AG10803 (cell line): Measurements from ENCODE around the gene CDKN2D.

Experiments used
- DNase-seq: peaks from one replicate; pipeline ENCODE4 v3.0.0; 2010; ENCODE audit warnings: low read depth
- H3K4me3 ChIP-seq: 2 replicates; pipeline ENCODE4 v1.5.1; 2011; ENCODE audit warnings: mild to moderate bottlenecking, low read length, control low read depth
- TF ChIP-seq, protein P1 (sequence below): conservative IDR thresholded peaks from 2 replicates; pipeline ENCODE4 v1.5.1; 2011; ENCODE audit warnings: mild to moderate bottlenecking, low read length, control low read depth, inconsistent platforms

CDKN2D gene

DNA sequence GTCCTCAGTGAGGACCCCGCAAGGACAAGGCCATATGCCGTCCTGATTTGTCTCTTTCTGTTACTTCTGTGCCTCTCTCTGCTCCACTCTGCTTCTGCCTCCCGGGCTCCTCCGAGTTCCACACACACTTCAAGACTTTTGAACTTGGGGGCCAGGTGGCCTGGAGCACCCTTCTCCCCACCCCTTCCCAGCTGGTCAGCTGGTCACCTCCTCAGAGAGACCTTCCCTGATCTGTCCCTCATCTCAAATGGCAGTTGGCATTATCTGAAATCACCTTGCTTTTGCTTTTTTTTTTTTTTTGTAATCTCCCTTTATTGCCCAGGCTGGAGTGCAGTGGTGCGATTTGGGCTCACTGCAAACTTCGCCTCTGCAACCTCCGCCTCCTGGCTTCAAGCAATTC, 49.4 kb downstream of the CDKN2D start:
- H3K4me3 ChIP-seq, result no peak overlapping the region
- DNase-seq, result no peak
- TF ChIP-seq, protein P1, sequence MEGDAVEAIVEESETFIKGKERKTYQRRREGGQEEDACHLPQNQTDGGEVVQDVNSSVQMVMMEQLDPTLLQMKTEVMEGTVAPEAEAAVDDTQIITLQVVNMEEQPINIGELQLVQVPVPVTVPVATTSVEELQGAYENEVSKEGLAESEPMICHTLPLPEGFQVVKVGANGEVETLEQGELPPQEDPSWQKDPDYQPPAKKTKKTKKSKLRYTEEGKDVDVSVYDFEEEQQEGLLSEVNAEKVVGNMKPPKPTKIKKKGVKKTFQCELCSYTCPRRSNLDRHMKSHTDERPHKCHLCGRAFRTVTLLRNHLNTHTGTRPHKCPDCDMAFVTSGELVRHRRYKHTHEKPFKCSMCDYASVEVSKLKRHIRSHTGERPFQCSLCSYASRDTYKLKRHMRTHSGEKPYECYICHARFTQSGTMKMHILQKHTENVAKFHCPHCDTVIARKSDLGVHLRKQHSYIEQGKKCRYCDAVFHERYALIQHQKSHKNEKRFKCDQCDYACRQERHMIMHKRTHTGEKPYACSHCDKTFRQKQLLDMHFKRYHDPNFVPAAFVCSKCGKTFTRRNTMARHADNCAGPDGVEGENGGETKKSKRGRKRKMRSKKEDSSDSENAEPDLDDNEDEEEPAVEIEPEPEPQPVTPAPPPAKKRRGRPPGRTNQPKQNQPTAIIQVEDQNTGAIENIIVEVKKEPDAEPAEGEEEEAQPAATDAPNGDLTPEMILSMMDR, result no peak

DNA sequence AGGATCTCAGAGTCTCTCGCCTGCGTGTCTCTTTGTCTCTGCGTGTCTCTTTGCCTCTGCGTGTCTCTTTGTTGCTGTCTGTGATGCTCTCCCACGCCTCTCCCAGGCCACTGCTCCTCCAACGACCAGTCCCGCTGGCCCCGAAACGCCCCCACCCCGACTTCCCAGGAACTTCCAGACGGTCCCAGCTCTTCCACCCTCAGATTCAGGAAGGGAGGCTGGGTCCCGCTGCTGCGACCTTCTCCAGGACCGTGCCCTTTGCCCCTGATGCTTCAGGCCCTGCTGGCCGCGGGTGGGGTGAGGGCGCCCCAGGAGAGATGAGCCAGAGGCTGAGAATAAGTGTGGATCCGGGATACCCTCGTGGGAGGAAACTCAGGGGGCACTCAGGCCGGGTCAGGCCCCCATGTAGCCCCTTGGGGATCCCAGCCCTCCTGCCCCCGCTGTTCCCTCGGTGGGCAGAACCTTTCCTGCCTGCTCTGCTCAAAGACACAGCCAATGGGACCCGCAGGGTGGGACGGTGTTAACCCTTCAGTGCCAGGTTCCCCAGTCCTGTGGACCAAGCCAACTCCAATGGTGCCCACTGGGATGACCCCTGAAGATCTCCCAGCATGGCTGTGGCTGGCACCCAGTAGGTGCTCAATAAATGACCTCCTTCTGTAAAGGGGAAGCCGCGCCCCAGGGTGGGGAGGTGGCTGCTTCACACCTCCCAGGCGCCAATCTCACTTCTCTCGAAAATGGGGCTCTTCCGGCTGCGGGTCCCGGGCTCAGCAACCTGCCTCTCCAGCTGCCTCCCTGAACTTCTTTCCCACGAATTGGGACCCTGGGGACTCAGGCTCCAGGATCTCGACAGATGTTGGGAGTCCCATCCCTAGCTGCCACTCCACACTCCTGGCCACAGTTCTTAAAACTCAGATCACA, 50.1 kb downstream of the CDKN2D start:
- H3K4me3 ChIP-seq, result no peak overlapping the region
- no peak for DNase-seq
- TF ChIP-seq, protein P1, result no peak

DNA sequence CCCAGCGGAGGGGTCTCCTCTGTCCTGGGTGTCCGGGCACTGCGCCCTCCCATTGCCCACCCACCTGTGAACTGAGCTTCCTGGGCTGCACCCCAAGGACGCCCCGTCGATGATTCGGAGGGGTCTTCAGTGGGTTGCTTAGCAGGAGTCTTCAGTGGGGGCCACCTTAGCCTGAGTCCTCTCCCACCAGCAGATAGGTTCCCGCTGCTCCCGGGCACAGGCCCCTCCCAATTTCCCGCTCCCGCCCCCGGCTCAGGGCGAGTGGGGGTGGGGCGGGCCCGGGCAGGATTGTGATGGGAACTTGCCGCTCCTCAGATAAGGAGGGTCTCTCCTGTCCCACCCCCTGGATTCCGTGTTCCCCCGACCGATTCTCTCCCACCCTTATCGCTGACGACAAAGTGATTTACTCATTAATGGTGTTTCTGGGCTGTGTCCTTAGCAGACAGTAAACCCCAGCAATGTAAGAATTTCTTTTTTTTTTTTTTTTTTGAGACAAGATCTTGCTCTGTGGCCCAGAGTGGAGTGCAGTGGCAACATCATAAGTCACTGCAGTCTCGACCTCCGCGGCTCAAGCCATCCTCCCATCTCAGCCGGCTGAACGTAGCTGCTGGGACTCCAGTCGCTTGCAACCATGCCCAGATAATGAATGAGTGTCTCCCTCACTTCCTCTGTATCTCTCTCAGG, 50.9 kb downstream of the CDKN2D start:
- TF ChIP-seq, protein P1, result no peak

DNA sequence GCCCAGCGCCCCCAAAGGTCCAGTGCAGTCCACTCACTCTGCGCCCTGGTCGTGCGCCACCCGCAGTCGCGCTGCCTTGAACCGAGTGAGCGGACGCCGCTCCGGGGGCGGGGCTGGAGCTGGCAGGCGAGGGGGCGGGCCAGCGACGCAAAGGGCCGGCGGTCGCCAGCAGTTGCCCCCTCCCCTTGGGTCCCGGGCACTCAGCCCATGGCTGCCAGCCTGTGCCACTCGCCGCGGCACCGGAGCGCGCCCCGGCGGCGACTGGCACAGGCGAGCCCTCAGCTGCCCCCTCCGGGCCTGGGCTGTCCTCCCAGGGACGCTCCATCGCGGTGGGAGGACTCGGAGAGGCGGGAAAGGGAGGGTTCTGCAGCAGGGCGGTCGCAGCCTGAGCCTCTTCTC, 51.4 kb downstream of the CDKN2D start, which contains the start of gene S1PR5:
S1PR5 (minus strand) TSS at position 87 of the 399 bp plus-strand sequence. CDS start 2,436 bp downstream, outside the sequence.
- TF ChIP-seq, protein P1, result no peak
- DNase-seq, result no peak
- peak within 1 kb of the TSS; percentile 44 for H3K4me3 ChIP-seq

More for the DNA sequence above, 50.9 kb downstream of the CDKN2D start:
- peak; percentile 25 for DNase-seq
- H3K4me3 ChIP-seq, result peak overlapping the region; percentile 44

DNA sequence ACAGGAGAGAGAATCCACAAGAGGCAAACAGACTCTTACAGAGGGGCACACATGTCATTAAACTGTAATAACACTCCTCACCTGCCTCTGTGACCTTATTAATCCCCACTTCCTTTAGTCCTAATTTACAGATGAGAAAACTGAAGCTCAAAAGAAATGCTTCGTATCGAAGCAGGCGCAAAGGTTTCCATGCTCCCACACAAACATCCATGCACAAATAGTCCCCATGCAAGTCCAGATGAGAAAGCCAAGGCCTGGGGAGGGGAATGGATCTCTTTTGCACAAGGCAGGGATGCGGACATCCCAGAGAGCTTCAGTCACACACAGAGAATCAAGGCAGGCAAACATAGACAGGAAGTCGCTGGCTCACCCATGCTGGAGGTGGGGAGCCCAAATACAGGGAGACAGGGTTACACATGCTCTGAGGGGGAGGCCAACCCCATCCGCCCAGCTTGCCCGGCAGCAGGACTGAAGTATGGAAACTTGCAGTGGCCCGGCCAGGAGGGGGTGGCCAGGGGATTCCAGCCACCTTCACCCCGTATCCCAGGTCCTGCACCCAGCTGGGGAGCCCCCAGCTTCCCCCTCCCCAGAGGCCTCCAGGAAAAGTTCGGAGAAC, 52.0 kb downstream of the CDKN2D start:
- peak; percentile 21 for DNase-seq
- TF ChIP-seq, protein P1, result no peak
- peak overlapping the region; percentile 44 for H3K4me3 ChIP-seq
